ENCODE data around the gene BHLHE41. TPM values are rescaled to one million over a fixed set of nuclear protein-coding genes. Genes with fewer than 3 reads are reported as not detected.

Gene BHLHE41
- total and polyA plus RNA-seq, 2 of the 8 experiments (the other 6 are each of a cell fraction or from before 2014, with no cell fraction given) = 1.1 to 3.4 TPM

- no peak overlapping the region for H3K4ac ChIP-seq (replicated peaks; ENCODE audit: insufficient read length, low read depth, low read length)
- no peak overlapping the region for H4K5ac ChIP-seq (ENCODE audit: insufficient read length, low read depth, low read length)
- no peaks in the 10 kb centered on the region for H3K9me3 ChIP-seq (ENCODE audit: insufficient read depth in 2 of 2, low read depth in 1 of 2, low read length in 1 of 2)
- no peak overlapping the region for H3K23ac ChIP-seq (ENCODE audit: insufficient read length)
- no peaks in the 10 kb centered on the region for H3K79me1 ChIP-seq (ENCODE audit: low read depth, low read length)
- DNase-seq (ENCODE audit: low read depth in 1 of 2, low spot score in 2 of 2) (no peak), FAIRE-seq (no peak)
- no peak overlapping the region for H2BK12ac ChIP-seq (ENCODE audit: low read depth, low read length)
- H3K4me2 ChIP-seq (ENCODE audit: insufficient read depth in 1 of 2, low read depth in 2 of 2, low read length in 2 of 2) = no peak overlapping the region; a peak in 1 of 4 replicates
- no peak overlapping the region for H3K14ac ChIP-seq (ENCODE audit: insufficient read length)
- POLR2A ChIA-PET (ENCODE audit: partially characterized antibody) = no interaction called here
- peaks cover 0 to 4% (median 3%) of the 10 kb centered on the region in 4 experiments; a peak in 4 of 7 replicates for H3K4me1 ChIP-seq (replicated peaks in 1 of 4; ENCODE audit: control insufficient read depth in 3 of 4, insufficient read depth in 4 of 4, low read length in 3 of 4)
- no peak overlapping the region for H2AFZ ChIP-seq (ENCODE audit: low read length)
- peaks cover 15 to 41% (median 30%) of the 10 kb centered on the region in 4 experiments for H3K27me3 ChIP-seq (replicated peaks in 1 of 4; ENCODE audit: control insufficient read depth in 3 of 4, extremely low read depth in 1 of 4, insufficient read depth in 3 of 4, low read length in 3 of 4)
- no peak overlapping the region for H3K56ac ChIP-seq (replicated peaks; ENCODE audit: insufficient read length, low read depth, low read length)
- no peaks in the 10 kb centered on the region for H4K20me1 ChIP-seq (replicated peaks in 1 of 2; ENCODE audit: control insufficient read depth in 1 of 2, insufficient read depth in 2 of 2, low read length in 2 of 2)
- H3K23me2 ChIP-seq (ENCODE audit: low read depth, low read length) = peaks cover 5% of the 10 kb centered on the region; the same call in 1 of the 2 replicates
- no peak overlapping the region for H2BK120ac ChIP-seq (replicated peaks; ENCODE audit: low read depth, low read length)
- H3K36me3 ChIP-seq (ENCODE audit: control insufficient read depth in 2 of 4, insufficient read depth in 4 of 4, low read length in 3 of 4) = no peaks in the 10 kb centered on the region
- no peak overlapping the region for H2BK5ac ChIP-seq (ENCODE audit: low read depth, low read length)
- no peak overlapping the region for H4K91ac ChIP-seq (replicated peaks; ENCODE audit: insufficient read length, low read length)
- CTCF ChIA-PET (ENCODE audit: partially characterized antibody) = interaction anchor here (1.4 to 2.1 kb wide), 2 partner anchors 9 to 33 kb away, joined by 5 to 8 read pairs; no protein-coding TSS in a partner anchor
- H2BK20ac ChIP-seq (ENCODE audit: low read length) = no peak overlapping the region
- TF ChIP-seq CBX8 (IDR thresholded peaks at IDR 0.05; ENCODE audit: borderline replicate concordance, low read depth, low read length) (no peak), SIN3A (conservative IDR thresholded peaks at IDR 0.05 in 1 of 2, IDR thresholded peaks at IDR 0.05 in 1 of 2; ENCODE audit: low read depth in 1 of 2, low read length in 2 of 2) (no peak), NRF1 (IDR thresholded peaks at IDR 0.05; ENCODE audit: low read depth, low read length) (no peak)
- no peak overlapping the region; the same call in 1 of the 2 replicates for H2AK5ac ChIP-seq (ENCODE audit: low read depth, low read length)
- no peak overlapping the region for H3K18ac ChIP-seq (ENCODE audit: extremely low read depth, low read length)
- no peaks in the 10 kb centered on the region for H3K79me2 ChIP-seq (ENCODE audit: control insufficient read depth in 1 of 2, insufficient read depth in 2 of 2, low read length in 2 of 2)
- 72% methylated on average over 3 of the region's 3 CpGs; no CpG with 5 or more reads in 1 of the 2 experiments for WGBS, 2 experiments (ENCODE audit: extremely low coverage in 1 of 2, insufficient coverage in 1 of 2, insufficient read length in 1 of 2, insufficient replicate concordance in 2 of 2, low coverage in 1 of 2, low lambda C conversion rate in 2 of 2, missing lambda C conversion rate in 1 of 2)
- no peak overlapping the region for H2BK15ac ChIP-seq (ENCODE audit: low read length)
- H3K27ac ChIP-seq (ENCODE audit: low read depth, low read length) = no peak overlapping the region
- no peak overlapping the region for H3K4me3 ChIP-seq (ENCODE audit: extremely low read depth in 1 of 4, insufficient read depth in 2 of 4, low read depth in 3 of 4, low read length in 4 of 4)
- no peak overlapping the region for H3K9ac ChIP-seq (replicated peaks in 1 of 4; ENCODE audit: extremely low read depth in 1 of 4, low read depth in 3 of 4, low read length in 3 of 4)
- no peak overlapping the region for H4K8ac ChIP-seq (ENCODE audit: extremely low read depth, insufficient read depth, low read length)
Measured at GRCh38 chr12:26130728-26131127, 5.9 kb upstream of the BHLHE41 start.

Data from H1 (cell line).